Measurements from ENCODE around the gene SOX8. TPM values are rescaled to one million over a fixed set of nuclear protein-coding genes. Genes with fewer than 3 reads are reported as not detected.

The SOX8 gene
- total RNA-seq, 1 donor from 2014 or later: 0.71 TPM

DNA sequence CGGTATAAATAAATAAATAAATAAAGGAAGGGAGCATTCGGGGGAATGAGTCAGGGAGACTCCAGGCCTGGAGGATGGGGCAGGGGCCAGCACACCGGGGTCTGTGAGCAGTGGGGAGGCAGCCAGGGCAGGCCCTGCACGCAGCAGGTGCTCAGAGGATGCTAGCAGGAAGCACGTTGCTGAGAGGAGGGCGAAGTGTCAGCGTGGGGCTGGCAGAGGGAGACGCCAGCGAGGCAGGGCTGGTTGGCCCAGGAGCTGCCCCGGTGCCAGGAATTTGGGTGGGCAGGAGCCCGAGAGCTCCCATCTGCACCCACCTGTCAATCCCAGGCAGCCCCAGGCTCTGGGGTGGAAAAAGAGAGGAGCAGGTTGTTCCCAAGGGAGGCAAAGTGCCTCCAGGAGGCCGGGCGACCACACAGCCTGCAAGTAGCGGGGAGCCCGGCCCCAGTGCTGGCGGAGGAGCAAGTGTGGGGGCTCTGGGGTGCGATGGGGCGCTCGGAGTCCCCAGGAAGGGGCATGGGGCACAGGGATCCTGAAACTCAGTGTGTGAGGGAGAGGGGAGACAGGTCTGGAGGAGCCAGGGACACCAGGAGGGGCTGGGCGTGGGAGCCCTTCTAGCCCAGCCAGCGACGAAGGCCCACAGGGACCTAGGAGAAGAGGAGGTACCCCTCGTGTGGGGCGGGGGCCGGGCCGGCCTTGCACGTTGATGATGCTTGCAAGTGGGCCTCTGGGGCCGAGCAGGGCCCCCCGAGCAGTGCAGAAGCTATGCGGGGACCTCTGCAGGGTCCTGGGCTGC, 28.0 kb downstream of the SOX8 start:
- Histone ChIP-seq H3K36me3 (ENCODE audit: control insufficient read depth, insufficient read depth, low read length) (no peaks in the 10 kb centered on the region), H3K27me3 (ENCODE audit: control insufficient read depth, insufficient read depth, low read length) (peaks cover 67% of the 10 kb centered on the region), H3K4me3 (ENCODE audit: low read depth, low read length) (no peak overlapping the region)
- TF ChIP-seq, protein P1, sequence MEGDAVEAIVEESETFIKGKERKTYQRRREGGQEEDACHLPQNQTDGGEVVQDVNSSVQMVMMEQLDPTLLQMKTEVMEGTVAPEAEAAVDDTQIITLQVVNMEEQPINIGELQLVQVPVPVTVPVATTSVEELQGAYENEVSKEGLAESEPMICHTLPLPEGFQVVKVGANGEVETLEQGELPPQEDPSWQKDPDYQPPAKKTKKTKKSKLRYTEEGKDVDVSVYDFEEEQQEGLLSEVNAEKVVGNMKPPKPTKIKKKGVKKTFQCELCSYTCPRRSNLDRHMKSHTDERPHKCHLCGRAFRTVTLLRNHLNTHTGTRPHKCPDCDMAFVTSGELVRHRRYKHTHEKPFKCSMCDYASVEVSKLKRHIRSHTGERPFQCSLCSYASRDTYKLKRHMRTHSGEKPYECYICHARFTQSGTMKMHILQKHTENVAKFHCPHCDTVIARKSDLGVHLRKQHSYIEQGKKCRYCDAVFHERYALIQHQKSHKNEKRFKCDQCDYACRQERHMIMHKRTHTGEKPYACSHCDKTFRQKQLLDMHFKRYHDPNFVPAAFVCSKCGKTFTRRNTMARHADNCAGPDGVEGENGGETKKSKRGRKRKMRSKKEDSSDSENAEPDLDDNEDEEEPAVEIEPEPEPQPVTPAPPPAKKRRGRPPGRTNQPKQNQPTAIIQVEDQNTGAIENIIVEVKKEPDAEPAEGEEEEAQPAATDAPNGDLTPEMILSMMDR (IDR thresholded peaks at IDR 0.05; ENCODE audit: insufficient read depth, low read length, poor library complexity, severe bottlenecking): no peak
- no peak for DNase-seq (ENCODE audit: low read depth)

DNA sequence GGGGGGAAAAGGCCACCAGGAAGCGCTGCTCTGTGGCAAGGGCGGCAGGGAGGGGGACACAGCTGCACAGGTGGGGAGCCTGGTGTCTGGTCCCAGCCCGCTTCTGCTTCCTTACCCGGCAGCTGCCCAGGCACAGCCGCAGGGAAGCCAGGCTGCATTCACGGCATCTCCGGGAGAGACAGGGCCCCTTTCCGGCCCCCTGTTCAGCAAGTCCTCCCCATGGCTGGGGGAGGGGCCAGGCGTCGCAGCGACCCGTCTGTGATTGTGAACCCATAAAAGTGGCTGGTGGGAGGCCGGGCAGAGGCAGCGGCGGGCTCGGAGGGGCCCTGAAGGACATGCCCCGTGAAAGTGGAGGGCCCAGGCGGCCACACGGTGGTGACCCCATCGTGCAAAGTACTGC, 28.7 kb downstream of the SOX8 start:
- Histone ChIP-seq H3K4me3 (ENCODE audit: low read depth, low read length) (no peak overlapping the region), H3K27me3 (ENCODE audit: control insufficient read depth, insufficient read depth, low read length) (peaks cover 68% of the 10 kb centered on the region), H3K36me3 (ENCODE audit: control insufficient read depth, insufficient read depth, low read length) (no peaks in the 10 kb centered on the region)
- TF ChIP-seq, protein P1 (IDR thresholded peaks at IDR 0.05; ENCODE audit: insufficient read depth, low read length, poor library complexity, severe bottlenecking): no peak
- DNase-seq (ENCODE audit: low read depth): no peak

DNA sequence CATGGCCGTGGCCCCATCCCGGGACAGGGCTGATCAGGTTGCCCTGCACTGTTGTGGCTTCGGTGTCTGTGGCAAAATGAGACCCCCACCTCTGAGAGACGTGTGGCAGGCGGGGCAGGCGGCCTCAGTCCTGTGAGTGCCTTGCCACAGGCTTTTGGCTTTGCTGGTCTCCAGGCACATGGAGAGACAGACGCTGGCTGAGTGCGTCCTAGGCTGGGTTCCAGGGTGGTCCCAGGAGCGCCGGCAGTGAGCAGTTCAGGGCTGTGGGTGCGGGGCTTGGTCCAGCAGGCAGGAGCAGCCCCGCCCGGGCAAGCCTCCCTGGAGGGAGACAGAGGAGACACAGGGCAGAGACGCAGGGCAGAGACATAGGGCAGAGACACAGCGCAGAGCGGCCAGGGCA, 29.2 kb downstream of the SOX8 start:
- TF ChIP-seq, protein P1 (IDR thresholded peaks at IDR 0.05; ENCODE audit: insufficient read depth, low read length, poor library complexity, severe bottlenecking): no peak
- Histone ChIP-seq H3K36me3 (ENCODE audit: control insufficient read depth, insufficient read depth, low read length) (no peaks in the 10 kb centered on the region), H3K27me3 (ENCODE audit: control insufficient read depth, insufficient read depth, low read length) (peaks cover 63% of the 10 kb centered on the region), H3K4me3 (ENCODE audit: low read depth, low read length) (no peak overlapping the region)
- no peak for DNase-seq (ENCODE audit: low read depth)

DNA sequence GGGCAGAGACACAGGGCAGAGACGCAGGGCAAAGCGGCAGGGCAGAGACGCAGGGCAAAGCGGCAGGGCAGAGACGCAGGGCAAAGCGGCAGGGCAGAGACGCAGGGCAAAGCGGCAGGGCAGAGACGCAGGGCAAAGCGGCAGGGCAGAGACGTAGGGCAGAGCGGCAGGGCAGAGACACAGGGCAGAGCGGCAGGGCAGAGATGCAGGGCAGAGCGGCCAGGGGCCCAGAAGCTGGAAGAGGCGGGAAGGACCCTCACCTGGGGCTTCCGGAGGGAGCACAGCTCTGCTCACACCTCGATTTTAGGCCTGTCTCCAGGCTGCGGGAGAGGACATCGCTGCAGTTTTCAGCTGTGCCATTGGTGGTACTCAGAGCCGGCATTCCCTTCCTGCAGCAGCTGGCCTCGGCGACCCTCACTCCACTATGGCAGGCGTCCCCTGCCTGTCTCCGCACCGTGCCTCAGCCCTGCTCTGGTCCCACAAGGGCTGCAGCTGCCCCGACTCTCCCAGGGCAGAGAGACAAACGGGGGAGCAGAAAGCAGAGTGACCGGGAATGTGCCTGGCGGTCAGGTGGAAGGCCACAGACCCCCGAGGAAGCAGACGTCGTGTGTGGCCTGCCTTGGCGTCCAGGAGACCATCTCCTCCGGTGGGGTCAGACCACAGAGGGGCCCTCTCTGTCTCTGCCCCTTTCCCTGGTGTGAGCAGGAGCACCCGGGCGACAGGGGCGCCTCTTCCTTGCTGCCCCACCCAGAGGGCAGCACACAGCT, 29.9 kb downstream of the SOX8 start:
- Histone ChIP-seq H3K27me3 (ENCODE audit: control insufficient read depth, insufficient read depth, low read length) (peaks cover 59% of the 10 kb centered on the region), H3K4me3 (ENCODE audit: low read depth, low read length) (no peak overlapping the region), H3K36me3 (ENCODE audit: control insufficient read depth, insufficient read depth, low read length) (no peaks in the 10 kb centered on the region)
- TF ChIP-seq, protein P1 (IDR thresholded peaks at IDR 0.05; ENCODE audit: insufficient read depth, low read length, poor library complexity, severe bottlenecking): no peak
- no peak for DNase-seq (ENCODE audit: low read depth)

DNA sequence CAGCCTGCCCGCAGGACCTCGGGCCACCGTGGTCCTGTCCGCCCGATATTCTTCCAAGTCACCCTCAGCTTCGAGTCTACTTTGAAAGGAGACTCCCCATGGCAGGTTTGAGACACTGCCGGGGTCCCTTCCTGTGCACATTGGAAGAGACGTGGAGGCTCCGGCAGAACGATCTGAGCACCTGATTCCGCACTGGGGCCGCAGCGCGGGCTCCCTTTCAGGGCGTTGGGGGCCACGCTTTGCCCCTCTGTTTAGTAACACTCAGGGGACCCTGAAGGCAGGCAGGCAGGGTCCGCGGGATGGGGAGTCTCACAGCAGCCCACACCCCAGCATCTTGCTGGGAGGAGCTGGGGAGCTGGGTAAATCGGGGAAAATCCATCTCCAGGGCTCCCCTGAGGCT, 30.6 kb downstream of the SOX8 start:
- TF ChIP-seq, protein P1 (IDR thresholded peaks at IDR 0.05; ENCODE audit: insufficient read depth, low read length, poor library complexity, severe bottlenecking): no peak
- peaks cover 55% of the 10 kb centered on the region for H3K27me3 ChIP-seq (ENCODE audit: control insufficient read depth, insufficient read depth, low read length)
- H3K4me3 ChIP-seq (ENCODE audit: low read depth, low read length): no peak overlapping the region
- H3K36me3 ChIP-seq (ENCODE audit: control insufficient read depth, insufficient read depth, low read length): no peaks in the 10 kb centered on the region
- DNase-seq (ENCODE audit: low read depth): no peak

Data from kidney epithelial cell (primary cell).